Measurements from ENCODE around the gene PAPPA.

DNA sequence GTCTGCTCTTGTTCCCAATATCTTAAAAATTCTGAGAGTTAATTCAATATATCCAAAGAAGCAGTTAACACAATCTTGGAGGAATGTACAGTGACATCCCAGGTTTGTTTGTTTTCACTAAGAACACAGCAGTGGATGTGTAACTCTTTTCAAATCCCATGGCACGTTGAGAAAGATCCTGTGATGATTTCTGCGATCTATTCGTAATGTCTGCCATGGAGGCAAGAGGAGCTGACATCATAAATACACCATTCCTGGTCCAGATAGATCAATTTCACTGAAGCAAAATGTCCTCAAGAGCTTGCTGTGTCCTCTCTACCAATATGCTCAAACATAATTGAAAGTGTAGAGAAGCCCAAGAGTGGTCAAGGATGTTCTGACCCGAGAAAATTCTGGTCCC lies 280.7 kb downstream of the PAPPA start:
- no peak for TF ChIP-seq POLR2AphosphoS5 (IDR thresholded peaks at IDR 0.05)
- TF ChIP-seq, protein P1, sequence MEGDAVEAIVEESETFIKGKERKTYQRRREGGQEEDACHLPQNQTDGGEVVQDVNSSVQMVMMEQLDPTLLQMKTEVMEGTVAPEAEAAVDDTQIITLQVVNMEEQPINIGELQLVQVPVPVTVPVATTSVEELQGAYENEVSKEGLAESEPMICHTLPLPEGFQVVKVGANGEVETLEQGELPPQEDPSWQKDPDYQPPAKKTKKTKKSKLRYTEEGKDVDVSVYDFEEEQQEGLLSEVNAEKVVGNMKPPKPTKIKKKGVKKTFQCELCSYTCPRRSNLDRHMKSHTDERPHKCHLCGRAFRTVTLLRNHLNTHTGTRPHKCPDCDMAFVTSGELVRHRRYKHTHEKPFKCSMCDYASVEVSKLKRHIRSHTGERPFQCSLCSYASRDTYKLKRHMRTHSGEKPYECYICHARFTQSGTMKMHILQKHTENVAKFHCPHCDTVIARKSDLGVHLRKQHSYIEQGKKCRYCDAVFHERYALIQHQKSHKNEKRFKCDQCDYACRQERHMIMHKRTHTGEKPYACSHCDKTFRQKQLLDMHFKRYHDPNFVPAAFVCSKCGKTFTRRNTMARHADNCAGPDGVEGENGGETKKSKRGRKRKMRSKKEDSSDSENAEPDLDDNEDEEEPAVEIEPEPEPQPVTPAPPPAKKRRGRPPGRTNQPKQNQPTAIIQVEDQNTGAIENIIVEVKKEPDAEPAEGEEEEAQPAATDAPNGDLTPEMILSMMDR (IDR thresholded peaks at IDR 0.05) = no peak

Measured in suprapubic skin (tissue), 3 donors.